Lower leg skin (tissue), 4 donors: ENCODE data around the gene HABP2. TPM values are rescaled to one million over a fixed set of nuclear protein-coding genes. Genes with fewer than 3 reads are reported as not detected.

Source experiments
- DNase-seq, 2 donors: peaks; one replicate each; pipeline ENCODE4 v3.0.0-alpha.2; 2019; ENCODE audit warnings: low spot score in 2 of 2
- H3K4me3 ChIP-seq: fragments of 200-600 bp; sonication (generic); 2 replicates; pipeline ENCODE4 v1.5.1; 2017; ENCODE audit warnings: mild to moderate bottlenecking, low read depth; ENCODE audit not compliant: poor library complexity, severe bottlenecking
- POLR2A ChIP-seq, 2 donors: fragments of 450-650 bp; IDR thresholded peaks; one replicate each; pipeline ENCODE4 v1.6.1; 2016 to 2017; ENCODE audit warnings: antibody characterized with exemption in 2 of 2, mild to moderate bottlenecking in 1 of 2, moderate library complexity in 1 of 2
- WGBS, 2 donors: methylation state at CpG; one replicate each; pipeline ENCODE4 v1.1.5; 2018; 5-methylcytosine and 5-hydroxymethylcytosine counted together
- intact Hi-C: fragments of 100-400 bp; cut with DNase I; formaldehyde crosslinking; loops from one replicate; pipeline ENCODE4 v1.15.0; 2023; ENCODE audit warnings: low total_unique reads
- total RNA-seq, 4 donors: library from RNA; depleted of rRNA; stranded (reverse); fragments of >200 nt; gene quantifications; one replicate each; pipeline ENCODE4 v1.1.0, GENCODE V29; 2016
- TF ChIP-seq, protein P1 (sequence below), 3 donors: fragments of 450-650 bp; IDR thresholded peaks; one replicate each; pipeline ENCODE4 v1.5.1; 2016; ENCODE audit warnings: antibody characterized with exemption in 3 of 3, mild to moderate bottlenecking in 3 of 3, moderate library complexity in 2 of 3

HABP2 gene
- total RNA-seq, 4 donors from 2014 or later: 0.10 TPM; not detected in 3

DNA sequence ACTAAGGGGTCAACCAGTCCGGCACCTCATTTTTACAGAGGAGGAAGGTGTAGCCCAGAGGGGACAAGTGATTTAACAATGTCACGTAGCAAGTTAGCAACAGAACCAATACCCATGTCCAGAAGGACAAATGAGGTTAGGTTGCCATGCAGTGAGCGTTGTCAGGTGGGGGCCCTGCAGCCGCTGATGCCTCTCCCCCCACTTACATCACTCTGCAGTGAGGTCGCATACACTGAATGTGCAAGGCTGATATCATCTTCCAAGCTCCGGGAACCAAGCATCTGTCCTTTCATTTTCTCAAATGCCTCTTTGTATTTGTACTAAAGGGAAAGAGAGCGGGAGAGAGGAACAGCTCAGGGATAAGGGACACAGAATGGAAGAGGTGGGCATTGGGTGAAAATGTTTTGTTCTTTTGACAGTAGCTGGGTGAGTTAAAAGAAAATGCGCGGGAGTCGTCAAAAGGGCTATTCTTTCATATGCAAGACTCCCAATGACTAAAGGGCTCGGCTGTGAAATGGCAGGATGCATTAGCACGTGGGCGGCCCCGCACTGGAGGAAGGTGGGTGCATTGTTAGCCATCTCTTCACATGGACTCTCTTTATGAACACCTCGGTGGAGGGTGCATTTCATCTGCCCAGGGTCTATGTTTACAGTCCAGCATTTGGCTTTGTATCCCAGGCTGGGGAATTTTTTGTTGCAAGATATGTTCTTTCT lies 61.3 kb downstream of the HABP2 start:
- WGBS, 2 donors: 72 to 74% methylated on average over 15 of the region's 15 CpGs

DNA sequence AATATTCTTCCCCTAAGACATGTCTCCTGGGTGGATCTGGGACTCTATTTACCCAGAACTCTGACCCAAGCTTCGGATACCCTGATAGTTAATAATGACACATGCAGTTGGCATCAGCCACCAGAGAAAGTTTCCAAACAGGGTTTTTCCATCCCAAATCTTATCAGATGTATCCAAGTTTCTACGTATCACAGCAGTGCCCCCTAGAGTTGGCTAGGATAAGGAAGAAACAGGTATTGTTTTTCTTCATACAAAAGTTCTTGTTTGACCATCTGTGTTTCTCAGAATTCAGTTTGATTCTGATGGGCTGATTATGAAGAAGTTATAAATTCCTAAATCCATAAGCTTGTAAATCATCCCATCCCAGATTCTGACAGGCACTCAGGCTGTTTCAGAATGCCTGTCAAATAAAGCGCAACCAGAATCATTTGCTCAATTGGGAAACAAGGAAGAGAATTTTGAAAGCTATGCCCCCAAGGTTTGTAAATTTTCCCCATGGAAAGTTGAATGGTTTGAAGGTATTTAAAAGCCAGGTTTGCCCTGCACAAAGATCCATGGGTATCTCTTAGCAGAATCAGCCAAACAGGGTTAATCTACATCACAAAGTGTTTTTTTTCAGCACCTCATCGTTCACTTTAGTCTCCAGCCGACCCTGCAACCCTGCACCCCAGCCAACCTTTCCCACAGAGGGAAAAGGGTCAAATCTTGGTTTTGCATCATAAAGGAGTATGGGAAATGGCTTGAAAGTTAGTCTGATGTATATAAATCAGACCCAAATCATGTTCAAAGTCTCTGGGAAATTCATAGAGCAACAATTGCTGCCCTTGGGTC lies 63.6 kb downstream of the HABP2 start:
- WGBS, 2 donors: 17 to 23% methylated on average over 5 of the region's 5 CpGs
- intact Hi-C loops: no loop called here
- H3K4me3 ChIP-seq: no peak overlapping the region
- no peak for DNase-seq
- no peak for TF ChIP-seq POLR2A (IDR thresholded peaks at IDR 0.05)
- TF ChIP-seq, protein P1, sequence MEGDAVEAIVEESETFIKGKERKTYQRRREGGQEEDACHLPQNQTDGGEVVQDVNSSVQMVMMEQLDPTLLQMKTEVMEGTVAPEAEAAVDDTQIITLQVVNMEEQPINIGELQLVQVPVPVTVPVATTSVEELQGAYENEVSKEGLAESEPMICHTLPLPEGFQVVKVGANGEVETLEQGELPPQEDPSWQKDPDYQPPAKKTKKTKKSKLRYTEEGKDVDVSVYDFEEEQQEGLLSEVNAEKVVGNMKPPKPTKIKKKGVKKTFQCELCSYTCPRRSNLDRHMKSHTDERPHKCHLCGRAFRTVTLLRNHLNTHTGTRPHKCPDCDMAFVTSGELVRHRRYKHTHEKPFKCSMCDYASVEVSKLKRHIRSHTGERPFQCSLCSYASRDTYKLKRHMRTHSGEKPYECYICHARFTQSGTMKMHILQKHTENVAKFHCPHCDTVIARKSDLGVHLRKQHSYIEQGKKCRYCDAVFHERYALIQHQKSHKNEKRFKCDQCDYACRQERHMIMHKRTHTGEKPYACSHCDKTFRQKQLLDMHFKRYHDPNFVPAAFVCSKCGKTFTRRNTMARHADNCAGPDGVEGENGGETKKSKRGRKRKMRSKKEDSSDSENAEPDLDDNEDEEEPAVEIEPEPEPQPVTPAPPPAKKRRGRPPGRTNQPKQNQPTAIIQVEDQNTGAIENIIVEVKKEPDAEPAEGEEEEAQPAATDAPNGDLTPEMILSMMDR (IDR thresholded peaks at IDR 0.05): no peak

More for the DNA sequence above, 61.3 kb downstream of the HABP2 start:
- no peak for TF ChIP-seq POLR2A (IDR thresholded peaks at IDR 0.05)
- TF ChIP-seq, protein P1 (IDR thresholded peaks at IDR 0.05): no peak
- intact Hi-C loops: no loop called here
- DNase-seq: no peak
- H3K4me3 ChIP-seq: no peak overlapping the region

DNA sequence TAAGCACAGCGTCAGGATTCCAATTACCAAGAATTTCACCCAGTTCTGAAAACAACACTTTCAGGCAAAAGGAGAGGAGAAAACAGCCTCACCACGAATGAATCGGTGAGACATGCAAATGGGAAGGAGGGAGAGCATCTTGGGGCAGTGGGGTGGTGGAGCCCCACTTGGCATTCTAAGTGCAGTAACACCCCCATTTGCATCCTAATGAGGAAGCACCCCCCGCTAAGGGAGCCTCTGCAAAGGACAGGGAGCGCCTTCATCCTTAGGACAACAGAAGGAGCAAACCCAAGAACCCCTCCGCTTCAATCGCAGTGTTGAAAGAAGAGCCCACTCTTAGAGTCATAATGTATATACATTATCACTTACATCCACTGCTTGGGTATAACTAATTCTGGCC lies 64.2 kb downstream of the HABP2 start:
- H3K4me3 ChIP-seq: no peak overlapping the region
- no peak for TF ChIP-seq POLR2A (IDR thresholded peaks at IDR 0.05)
- WGBS, 2 donors: 21 to 29% methylated on average over 7 of the region's 7 CpGs
- intact Hi-C loops: no loop called here
- DNase-seq: no peak

DNA sequence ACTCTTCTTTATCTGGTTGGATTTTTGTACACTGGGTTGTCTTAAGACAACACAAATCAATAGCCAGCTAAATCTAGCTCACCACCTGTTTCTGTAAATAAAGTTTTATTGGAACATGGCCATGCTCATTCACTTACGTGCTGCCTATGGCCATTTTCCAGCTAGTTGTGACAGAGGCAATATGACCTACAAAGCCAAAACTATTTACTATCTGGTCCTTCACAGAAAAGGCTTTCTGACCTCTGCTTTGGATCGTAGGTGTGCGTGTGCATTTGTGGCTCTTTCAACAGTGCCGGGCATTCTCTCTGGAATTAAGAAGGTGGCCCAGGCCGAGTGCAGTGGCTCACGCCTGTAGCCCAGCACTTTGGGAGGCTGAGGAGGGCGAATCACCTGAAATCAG lies 65.5 kb downstream of the HABP2 start:
- no peak for DNase-seq
- WGBS, 2 donors: 85 to 86% methylated on average over 7 of the region's 7 CpGs
- no peak overlapping the region for H3K4me3 ChIP-seq
- TF ChIP-seq, protein P1 (IDR thresholded peaks at IDR 0.05): no peak
- no peak for TF ChIP-seq POLR2A (IDR thresholded peaks at IDR 0.05)
- intact Hi-C loops: no loop called here

DNA sequence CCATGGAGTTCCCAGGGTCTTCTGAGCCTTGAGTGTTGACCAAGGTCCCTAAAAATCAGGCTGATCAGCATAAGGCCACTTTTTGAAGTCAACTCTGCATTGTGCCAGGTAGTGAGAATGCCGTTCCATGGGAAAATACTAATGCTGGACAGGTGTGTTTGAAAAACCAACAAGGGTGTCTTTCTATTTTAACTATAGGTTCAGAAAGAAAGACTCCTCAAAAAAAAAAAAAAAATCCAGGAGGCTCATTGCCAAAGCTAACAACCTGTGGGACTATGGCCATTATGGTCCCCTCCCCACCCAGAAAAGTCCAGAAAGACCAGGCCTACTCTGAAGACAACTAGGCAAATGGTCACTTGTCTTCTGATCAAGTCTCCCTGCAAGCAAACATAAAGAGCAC lies 66.5 kb downstream of the HABP2 start:
- TF ChIP-seq, protein P1 (IDR thresholded peaks at IDR 0.05): no peak
- TF ChIP-seq POLR2A (IDR thresholded peaks at IDR 0.05): no peak
- no peak overlapping the region for H3K4me3 ChIP-seq
- DNase-seq: no peak
- intact Hi-C loops: no loop called here
- WGBS, 2 donors: 90 to 94% methylated on average over 1 of the region's 1 CpG

DNA sequence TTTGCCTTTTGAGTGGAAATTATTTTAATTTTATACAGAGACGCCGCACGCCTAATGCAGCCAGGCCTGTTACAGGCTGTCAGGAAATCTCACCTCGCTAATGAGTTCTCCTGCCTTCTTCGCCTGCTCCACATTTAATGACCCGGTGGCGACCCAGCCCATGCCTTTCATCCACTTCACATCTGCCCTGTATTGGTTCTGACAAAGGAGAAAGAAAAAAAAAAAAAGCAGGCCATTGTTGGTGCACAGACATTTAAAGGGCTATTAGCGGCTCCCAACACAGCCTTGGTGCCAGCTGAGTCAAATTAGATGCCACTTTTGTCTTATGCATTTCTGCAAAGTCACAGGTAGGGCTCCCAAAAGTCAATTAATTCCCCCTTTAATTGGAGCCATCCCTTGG lies 67.7 kb downstream of the HABP2 start:
- intact Hi-C loops: no loop called here
- DNase-seq: no peak
- WGBS, 2 donors: 76 to 84% methylated on average over 8 of the region's 8 CpGs
- TF ChIP-seq, protein P1 (IDR thresholded peaks at IDR 0.05): no peak
- no peak for TF ChIP-seq POLR2A (IDR thresholded peaks at IDR 0.05)
- no peak overlapping the region for H3K4me3 ChIP-seq
